ENCODE measurements around the gene ITPR3. TPM values are rescaled to one million over a fixed set of nuclear protein-coding genes. Genes with fewer than 3 reads are reported as not detected.
A peak's percentile ranks its signal among the peaks of the same experiment; 100 is the strongest.

The ITPR3 gene
- total RNA-seq, 2 experiments from 2014 or later, result 42.6 to 42.9 TPM

- H3K4me3 Mint-ChIP-seq, result no peak overlapping the region
- ATAC-seq (no peak), DNase-seq (no peak)
- no peaks in the 10 kb centered on the region for H3K27me3 Mint-ChIP-seq
- peaks cover 25% of the 10 kb centered on the region for H3K36me3 Mint-ChIP-seq (ENCODE audit: low read depth)
- peaks cover 28% of the 10 kb centered on the region for H3K4me1 Mint-ChIP-seq
- H3K27ac Mint-ChIP-seq, result no peak overlapping the region
- POLR2A ChIA-PET, result interaction anchor here (0.7 kb wide), 1 partner anchor 527 kb away, joined by 3 read pairs; no protein-coding TSS in a partner anchor
- H3K9me3 Mint-ChIP-seq (ENCODE audit: low read depth), result no peaks in the 10 kb centered on the region
- CTCF ChIA-PET, result interaction anchor here (0.6 to 4.0 kb wide), 5 partner anchors 10 to 315 kb away, joined by 3 to 40 read pairs (median 3); no protein-coding TSS in a partner anchor
- intact Hi-C loops (cut with DNase I, micrococcal nuclease), result loop anchor here in 1 of 2 experiments (5.0 kb wide), 1 partner anchor 524 kb away; the partner anchor contains the start of gene HMGA1
These were observed 91.8 kb downstream of the ITPR3 start for GRCh38 chr6:33712914-33713313.

DNA sequence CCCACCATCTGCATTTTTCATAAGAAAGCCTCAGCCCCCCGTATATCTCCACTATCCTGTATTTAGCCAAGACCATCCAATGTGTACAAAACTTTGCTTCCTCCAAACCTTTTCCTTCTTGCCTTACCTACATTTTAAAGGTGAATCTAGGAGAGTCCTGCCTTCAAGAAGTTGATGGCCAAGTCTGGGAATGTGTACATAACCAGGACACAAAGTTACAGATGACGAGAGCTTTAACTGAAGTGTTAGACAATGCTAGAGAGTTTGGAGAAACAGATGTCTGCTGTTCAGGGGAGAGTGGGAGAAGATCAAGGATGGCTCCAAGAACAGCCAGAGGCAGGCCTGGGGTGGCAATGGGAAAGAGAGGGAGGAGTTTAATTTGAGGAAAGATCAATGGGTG lies 92.7 kb downstream of the ITPR3 start:
- H3K4me3 Mint-ChIP-seq, result no peak overlapping the region
- intact Hi-C loops (cut with DNase I, micrococcal nuclease), result loop anchor here in 1 of 2 experiments (5.0 kb wide), 1 partner anchor 524 kb away; the partner anchor contains the start of gene HMGA1
- H3K4me1 Mint-ChIP-seq, result peaks cover 24% of the 10 kb centered on the region
- H3K27ac Mint-ChIP-seq, result no peak overlapping the region
- ATAC-seq, result no peak
- H3K9me3 Mint-ChIP-seq (ENCODE audit: low read depth), result no peaks in the 10 kb centered on the region
- H3K27me3 Mint-ChIP-seq, result no peaks in the 10 kb centered on the region
- H3K36me3 Mint-ChIP-seq (ENCODE audit: low read depth), result peaks cover 17% of the 10 kb centered on the region
- ChIA-PET CTCF (interaction anchor here (0.9 to 4.0 kb wide), 3 partner anchors 9 to 314 kb away, joined by 3 to 40 read pairs (median 4); no protein-coding TSS in a partner anchor), POLR2A (interaction anchor here (1.1 kb wide), 1 partner anchor 165 kb away, joined by 3 read pairs; no protein-coding TSS in a partner anchor)
- no peak for DNase-seq

DNA sequence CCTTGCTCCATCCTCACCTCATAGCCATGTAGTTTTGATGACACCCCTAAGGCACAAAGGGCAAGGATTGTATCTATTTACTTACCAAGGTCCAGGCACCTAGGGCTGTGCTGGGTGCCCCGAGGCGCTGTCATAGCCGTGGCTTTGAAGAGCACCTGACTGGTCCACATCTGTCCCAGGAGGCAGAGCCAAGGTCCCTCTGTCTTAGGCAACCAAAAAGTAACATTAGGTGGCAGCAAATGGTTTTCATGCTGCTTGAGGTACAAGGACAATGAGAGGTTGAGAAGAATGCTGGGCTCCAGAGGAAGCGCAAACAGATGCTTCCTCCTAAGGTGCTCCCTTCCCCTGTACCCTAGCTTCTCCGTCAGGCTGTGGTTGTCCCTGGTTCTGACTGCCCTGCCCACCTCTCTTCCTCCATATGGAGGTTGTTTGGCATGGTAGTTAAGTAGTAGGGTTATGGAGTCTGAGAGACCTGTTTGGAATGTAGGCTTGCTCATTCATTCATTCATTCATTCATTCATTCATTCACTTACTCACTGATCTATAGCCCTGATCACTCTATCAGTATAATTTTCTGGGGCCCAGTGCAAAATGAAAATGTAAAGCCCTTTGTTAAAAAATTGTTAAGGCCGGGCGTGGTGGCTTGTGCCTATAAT lies 93.4 kb downstream of the ITPR3 start:
- no peaks in the 10 kb centered on the region for H3K27me3 Mint-ChIP-seq
- DNase-seq (no peak), ATAC-seq (no peak)
- peaks cover 12% of the 10 kb centered on the region for H3K36me3 Mint-ChIP-seq (ENCODE audit: low read depth)
- intact Hi-C loops (cut with DNase I, micrococcal nuclease), result loop anchor here in 1 of 2 experiments (5.0 kb wide), 1 partner anchor 523 kb away; the partner anchor contains the start of gene HMGA1
- no peaks in the 10 kb centered on the region for H3K9me3 Mint-ChIP-seq (ENCODE audit: low read depth)
- peaks cover 18% of the 10 kb centered on the region for H3K4me1 Mint-ChIP-seq
- ChIA-PET POLR2A (interaction anchor here (1.1 kb wide), 1 partner anchor 165 kb away, joined by 3 read pairs; no protein-coding TSS in a partner anchor), CTCF (interaction anchor here (0.7 kb wide), 1 partner anchor 30 kb away, joined by 3 read pairs; no protein-coding TSS in a partner anchor)
- H3K4me3 Mint-ChIP-seq, result no peak overlapping the region
- no peak overlapping the region for H3K27ac Mint-ChIP-seq

DNA sequence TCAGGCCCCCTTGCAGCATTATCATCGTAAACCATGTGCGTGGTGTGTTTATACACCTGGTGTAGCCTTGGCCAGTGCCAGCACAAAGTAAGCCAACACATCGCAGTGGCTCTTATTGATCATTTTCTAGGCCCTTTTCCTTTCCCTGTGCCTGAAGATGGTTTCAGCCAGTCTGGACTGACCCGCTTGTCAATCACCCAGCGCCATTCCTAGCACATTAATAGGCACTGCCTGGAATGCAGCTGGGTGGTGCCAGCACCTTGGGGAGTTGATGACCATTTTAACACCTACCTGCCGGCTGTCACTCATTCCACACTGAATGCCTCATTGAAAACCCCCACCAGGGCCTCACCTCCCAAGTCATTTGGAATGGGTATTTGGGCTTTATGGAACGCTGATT lies 95.3 kb downstream of the ITPR3 start:
- ATAC-seq (no peak), DNase-seq (no peak)
- no peaks in the 10 kb centered on the region for H3K9me3 Mint-ChIP-seq (ENCODE audit: low read depth)
- CTCF ChIA-PET, result no interaction called here
- H3K4me3 Mint-ChIP-seq, result no peak overlapping the region
- H3K27me3 Mint-ChIP-seq, result no peaks in the 10 kb centered on the region
- intact Hi-C loops (cut with DNase I, micrococcal nuclease), result no loop called here
- no peak overlapping the region for H3K27ac Mint-ChIP-seq
- no peaks in the 10 kb centered on the region for H3K36me3 Mint-ChIP-seq (ENCODE audit: low read depth)
- POLR2A ChIA-PET, result no interaction called here
- peaks cover 4% of the 10 kb centered on the region for H3K4me1 Mint-ChIP-seq

DNA sequence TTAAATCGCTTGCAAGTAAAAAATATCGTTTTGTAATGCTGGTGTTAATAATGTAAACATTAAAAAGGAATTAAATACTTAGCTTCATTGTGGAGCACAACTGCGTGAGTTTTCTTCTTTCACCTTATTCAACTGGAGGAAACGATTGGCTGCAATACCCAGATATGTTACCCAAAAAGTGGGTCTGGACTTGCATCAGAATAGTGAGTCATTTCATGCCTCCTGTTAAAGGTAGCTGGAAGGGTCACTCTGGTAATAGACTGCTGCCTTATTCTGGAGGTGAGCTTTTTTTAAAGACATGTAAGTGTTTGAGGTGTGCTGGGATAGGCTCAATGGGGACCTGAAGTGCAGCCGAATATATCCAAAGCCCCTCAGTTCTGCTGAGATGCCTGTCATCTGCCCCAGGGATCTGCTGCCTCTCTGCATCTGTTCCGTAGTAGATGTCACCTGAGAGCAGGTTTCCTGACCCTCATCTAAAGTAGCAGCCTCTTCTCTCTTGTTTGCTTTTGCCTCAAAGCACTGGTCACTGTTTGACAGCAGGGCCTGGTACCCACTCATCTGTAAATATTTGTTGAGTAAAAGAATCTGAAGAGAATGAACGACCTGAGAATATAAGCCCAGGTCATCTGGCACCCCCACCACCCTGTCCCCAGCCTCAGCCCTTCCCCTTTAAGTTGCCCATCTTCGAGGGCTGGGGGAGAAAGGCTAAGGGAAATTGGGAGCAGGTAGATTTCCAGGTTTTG lies 95.9 kb downstream of the ITPR3 start:
- Mint-ChIP-seq H3K9me3 (ENCODE audit: low read depth) (no peaks in the 10 kb centered on the region), H3K4me1 (peaks cover under 1% of the 10 kb centered on the region), H3K27ac (no peak overlapping the region), H3K4me3 (no peak overlapping the region), H3K27me3 (no peaks in the 10 kb centered on the region), H3K36me3 (ENCODE audit: low read depth) (no peaks in the 10 kb centered on the region)
- intact Hi-C loops (cut with DNase I, micrococcal nuclease), result no loop called here
- POLR2A ChIA-PET, result no interaction called here
- CTCF ChIA-PET, result interaction anchor here (0.6 kb wide), 1 partner anchor 54 kb away, joined by 3 read pairs; no protein-coding TSS in a partner anchor
- ATAC-seq, result no peak
- DNase-seq, result no peak

- H3K36me3 Mint-ChIP-seq (ENCODE audit: low read depth), result no peaks in the 10 kb centered on the region
- no peaks in the 10 kb centered on the region for H3K4me1 Mint-ChIP-seq
- ChIA-PET POLR2A (no interaction called here), CTCF (no interaction called here)
- DNase-seq (no peak), ATAC-seq (no peak)
- no peaks in the 10 kb centered on the region for H3K9me3 Mint-ChIP-seq (ENCODE audit: low read depth)
- no peaks in the 10 kb centered on the region for H3K27me3 Mint-ChIP-seq
- intact Hi-C loops (cut with DNase I, micrococcal nuclease), result no loop called here
- H3K27ac Mint-ChIP-seq, result no peak overlapping the region
- no peak overlapping the region for H3K4me3 Mint-ChIP-seq
These were observed 96.9 kb downstream of the ITPR3 start for GRCh38 chr6:33717934-33718455.

DNA sequence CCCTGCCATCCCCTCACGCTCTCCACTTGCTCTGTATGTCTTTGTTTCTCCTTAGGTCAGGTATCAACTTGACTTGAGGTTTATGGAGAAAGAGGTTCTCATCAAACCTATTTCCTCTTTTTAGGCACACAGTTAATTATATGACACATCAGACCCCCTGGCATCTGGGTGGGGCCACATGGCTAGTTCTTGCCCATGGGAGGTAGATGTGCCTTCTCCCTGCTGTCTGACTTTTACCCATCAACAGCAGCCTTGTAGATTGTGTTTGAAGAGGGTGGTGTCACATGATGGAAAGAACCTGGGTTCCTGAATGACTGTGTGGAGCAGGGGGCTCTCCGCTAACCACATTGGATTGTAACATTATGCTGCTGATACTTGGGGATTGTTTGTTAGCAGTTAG lies 97.6 kb downstream of the ITPR3 start:
- intact Hi-C loops (cut with DNase I, micrococcal nuclease), result no loop called here

DNA sequence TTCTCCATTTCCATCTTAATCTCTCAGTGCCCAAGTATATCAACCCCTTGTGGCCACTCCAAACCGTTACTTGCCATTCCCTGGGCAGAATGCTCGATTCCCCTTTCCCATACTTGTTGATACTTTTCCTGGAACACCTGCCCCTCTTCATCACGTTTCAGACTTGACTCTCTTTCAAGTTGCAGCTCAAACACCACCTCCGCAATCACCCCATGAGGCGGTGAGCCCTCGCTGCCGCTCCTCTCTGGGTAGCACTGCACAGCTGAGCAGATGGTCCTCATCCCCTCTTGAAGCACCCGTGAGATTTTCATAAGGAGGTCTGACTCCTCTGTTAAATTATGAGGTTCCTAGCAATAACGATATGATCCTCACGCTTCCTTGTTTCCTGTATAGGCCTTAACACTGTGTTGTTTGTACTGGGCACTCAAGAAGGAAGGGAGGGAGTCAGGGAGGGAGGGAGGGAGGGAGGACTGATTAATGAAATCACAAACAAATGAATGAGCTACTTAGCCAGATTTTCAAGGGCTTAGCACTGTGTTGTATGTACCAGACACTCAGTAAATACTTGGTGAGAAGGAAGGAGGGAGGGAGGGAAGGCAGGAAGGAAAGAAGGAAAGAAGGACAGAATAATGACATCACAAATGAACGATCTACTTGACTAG lies 98.3 kb downstream of the ITPR3 start:
- no peak overlapping the region for H3K27ac Mint-ChIP-seq
- no peaks in the 10 kb centered on the region for H3K9me3 Mint-ChIP-seq (ENCODE audit: low read depth)
- ATAC-seq (no peak), DNase-seq (no peak)
- ChIA-PET POLR2A (no interaction called here), CTCF (interaction anchor here (0.6 to 0.8 kb wide), 2 partner anchors 8 to 19 kb away, joined by 3 read pairs; partner anchors contain the start of gene UQCC2)
- H3K36me3 Mint-ChIP-seq (ENCODE audit: low read depth), result no peaks in the 10 kb centered on the region
- intact Hi-C loops (cut with DNase I, micrococcal nuclease), result no loop called here
- peaks cover 11% of the 10 kb centered on the region for H3K4me1 Mint-ChIP-seq
- H3K4me3 Mint-ChIP-seq, result no peak overlapping the region
- no peaks in the 10 kb centered on the region for H3K27me3 Mint-ChIP-seq

More for the DNA sequence above, 97.6 kb downstream of the ITPR3 start:
- ChIA-PET CTCF (no interaction called here), POLR2A (no interaction called here)
- H3K4me3 Mint-ChIP-seq, result no peak overlapping the region
- no peaks in the 10 kb centered on the region for H3K36me3 Mint-ChIP-seq (ENCODE audit: low read depth)
- ATAC-seq, result peak; percentile 36
- peaks cover 3% of the 10 kb centered on the region for H3K4me1 Mint-ChIP-seq
- no peak overlapping the region for H3K27ac Mint-ChIP-seq
- no peak for DNase-seq
- H3K27me3 Mint-ChIP-seq, result no peaks in the 10 kb centered on the region
- H3K9me3 Mint-ChIP-seq (ENCODE audit: low read depth), result no peaks in the 10 kb centered on the region

GRCh38 chr6:33720998-33721397 lies 99.9 kb downstream of the ITPR3 start:
- CTCF ChIA-PET, result interaction anchor here (1.2 kb wide), 1 partner anchor 50 kb away, joined by 4 read pairs; no protein-coding TSS in a partner anchor
- H3K27me3 Mint-ChIP-seq, result no peaks in the 10 kb centered on the region
- intact Hi-C loops (cut with DNase I, micrococcal nuclease), result no loop called here
- H3K4me3 Mint-ChIP-seq, result no peak overlapping the region
- H3K27ac Mint-ChIP-seq, result no peak overlapping the region
- ATAC-seq (no peak), DNase-seq (no peak)
- peaks cover 17% of the 10 kb centered on the region for H3K4me1 Mint-ChIP-seq
- no peaks in the 10 kb centered on the region for H3K36me3 Mint-ChIP-seq (ENCODE audit: low read depth)
- no peaks in the 10 kb centered on the region for H3K9me3 Mint-ChIP-seq (ENCODE audit: low read depth)
- POLR2A ChIA-PET, result no interaction called here

- no peak overlapping the region for H3K27ac Mint-ChIP-seq
- no peaks in the 10 kb centered on the region for H3K27me3 Mint-ChIP-seq
- ATAC-seq, result no peak
- H3K4me3 Mint-ChIP-seq, result no peak overlapping the region
- no peaks in the 10 kb centered on the region for H3K9me3 Mint-ChIP-seq (ENCODE audit: low read depth)
- CTCF ChIA-PET, result interaction anchor here (1.2 to 1.8 kb wide), 2 partner anchors 10 to 48 kb away, joined by 4 to 10 read pairs; partner anchors contain the start of gene UQCC2
- no peak for DNase-seq
- POLR2A ChIA-PET, result no interaction called here
- H3K36me3 Mint-ChIP-seq (ENCODE audit: low read depth), result no peaks in the 10 kb centered on the region
- peaks cover 17% of the 10 kb centered on the region for H3K4me1 Mint-ChIP-seq
- intact Hi-C loops (cut with DNase I, micrococcal nuclease), result no loop called here
These were observed 100.4 kb downstream of the ITPR3 start for GRCh38 chr6:33721508-33721907.

DNA sequence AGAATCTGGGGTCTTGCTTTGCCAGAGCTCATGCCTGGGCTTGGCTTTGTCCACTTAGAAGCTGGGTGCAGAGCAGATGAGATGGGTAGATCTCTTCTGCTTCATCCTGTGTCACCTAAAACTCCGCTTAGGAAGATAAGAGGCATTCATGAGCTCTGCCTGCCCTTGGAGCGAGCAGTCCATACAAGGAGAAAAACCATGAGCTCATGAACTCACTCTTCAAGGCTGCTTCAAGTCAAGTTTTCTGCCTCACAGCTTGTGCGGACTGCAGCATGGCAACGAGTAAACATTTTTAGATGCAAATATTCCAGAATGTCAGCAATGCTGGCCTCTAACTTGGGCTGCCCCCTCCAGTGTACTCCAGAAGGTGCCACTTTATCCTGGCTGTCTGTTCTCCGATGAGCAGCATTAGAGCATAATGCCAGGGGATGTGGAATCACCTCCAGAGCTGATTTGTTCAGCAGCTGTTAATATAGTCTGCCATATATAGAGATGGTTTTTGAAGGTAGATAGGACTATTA lies 101.0 kb downstream of the ITPR3 start:
- Mint-ChIP-seq H3K9me3 (ENCODE audit: low read depth) (no peaks in the 10 kb centered on the region), H3K27ac (no peak overlapping the region), H3K27me3 (no peaks in the 10 kb centered on the region), H3K4me3 (no peak overlapping the region), H3K4me1 (peaks cover 17% of the 10 kb centered on the region), H3K36me3 (ENCODE audit: low read depth) (no peaks in the 10 kb centered on the region)
- ChIA-PET CTCF (interaction anchor here (1.2 to 1.8 kb wide), 3 partner anchors 11 to 48 kb away, joined by 4 to 10 read pairs (median 4); partner anchors contain the start of gene UQCC2), POLR2A (interaction anchor here (1.3 kb wide), 1 partner anchor 11 kb away, joined by 3 read pairs; the partner anchor contains the start of gene UQCC2)
- DNase-seq (no peak), ATAC-seq (no peak)
- intact Hi-C loops (cut with DNase I, micrococcal nuclease), result no loop called here

Measured in activated CD4-positive, alpha-beta T cell treated with anti-CD3 and anti-CD28 coated beads for 36 hours (primary cell).